ENCODE measurements around the gene IL17RC.
A peak's percentile ranks its signal among the peaks of the same experiment; 100 is the strongest.

Gene IL17RC

DNA sequence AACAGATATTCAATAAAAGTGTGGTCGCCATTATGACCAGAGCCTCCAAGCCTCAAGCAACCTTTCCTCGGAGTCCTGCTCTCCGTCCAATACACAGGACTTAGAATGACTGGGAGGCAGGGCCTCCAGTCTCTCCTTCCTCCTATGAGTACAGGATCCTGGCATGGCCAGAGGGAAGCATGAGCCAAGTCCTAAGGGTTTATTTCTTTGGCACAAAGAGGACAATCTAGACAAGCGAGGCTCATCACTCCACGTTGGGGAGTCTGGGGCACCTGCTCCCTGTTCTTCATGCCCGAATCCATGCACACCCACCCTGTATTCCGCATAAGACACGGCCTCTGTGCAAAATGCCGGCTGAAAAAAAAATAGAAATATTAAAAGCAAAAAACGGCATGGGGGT is 28.5 kb downstream of the IL17RC start:
- no peak overlapping the region for H3K4me3 ChIP-seq (ENCODE audit: low read depth, low read length)
- TF ChIP-seq, protein P1, sequence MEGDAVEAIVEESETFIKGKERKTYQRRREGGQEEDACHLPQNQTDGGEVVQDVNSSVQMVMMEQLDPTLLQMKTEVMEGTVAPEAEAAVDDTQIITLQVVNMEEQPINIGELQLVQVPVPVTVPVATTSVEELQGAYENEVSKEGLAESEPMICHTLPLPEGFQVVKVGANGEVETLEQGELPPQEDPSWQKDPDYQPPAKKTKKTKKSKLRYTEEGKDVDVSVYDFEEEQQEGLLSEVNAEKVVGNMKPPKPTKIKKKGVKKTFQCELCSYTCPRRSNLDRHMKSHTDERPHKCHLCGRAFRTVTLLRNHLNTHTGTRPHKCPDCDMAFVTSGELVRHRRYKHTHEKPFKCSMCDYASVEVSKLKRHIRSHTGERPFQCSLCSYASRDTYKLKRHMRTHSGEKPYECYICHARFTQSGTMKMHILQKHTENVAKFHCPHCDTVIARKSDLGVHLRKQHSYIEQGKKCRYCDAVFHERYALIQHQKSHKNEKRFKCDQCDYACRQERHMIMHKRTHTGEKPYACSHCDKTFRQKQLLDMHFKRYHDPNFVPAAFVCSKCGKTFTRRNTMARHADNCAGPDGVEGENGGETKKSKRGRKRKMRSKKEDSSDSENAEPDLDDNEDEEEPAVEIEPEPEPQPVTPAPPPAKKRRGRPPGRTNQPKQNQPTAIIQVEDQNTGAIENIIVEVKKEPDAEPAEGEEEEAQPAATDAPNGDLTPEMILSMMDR (IDR thresholded peaks at IDR 0.05; ENCODE audit: low read depth, low read length, missing control alignments), result no peak
- DNase-seq (ENCODE audit: low read depth), result no peak
- in situ Hi-C loops (cut with HindIII; ENCODE audit: low sequenced_read_pairs), result no loop called here

DNA sequence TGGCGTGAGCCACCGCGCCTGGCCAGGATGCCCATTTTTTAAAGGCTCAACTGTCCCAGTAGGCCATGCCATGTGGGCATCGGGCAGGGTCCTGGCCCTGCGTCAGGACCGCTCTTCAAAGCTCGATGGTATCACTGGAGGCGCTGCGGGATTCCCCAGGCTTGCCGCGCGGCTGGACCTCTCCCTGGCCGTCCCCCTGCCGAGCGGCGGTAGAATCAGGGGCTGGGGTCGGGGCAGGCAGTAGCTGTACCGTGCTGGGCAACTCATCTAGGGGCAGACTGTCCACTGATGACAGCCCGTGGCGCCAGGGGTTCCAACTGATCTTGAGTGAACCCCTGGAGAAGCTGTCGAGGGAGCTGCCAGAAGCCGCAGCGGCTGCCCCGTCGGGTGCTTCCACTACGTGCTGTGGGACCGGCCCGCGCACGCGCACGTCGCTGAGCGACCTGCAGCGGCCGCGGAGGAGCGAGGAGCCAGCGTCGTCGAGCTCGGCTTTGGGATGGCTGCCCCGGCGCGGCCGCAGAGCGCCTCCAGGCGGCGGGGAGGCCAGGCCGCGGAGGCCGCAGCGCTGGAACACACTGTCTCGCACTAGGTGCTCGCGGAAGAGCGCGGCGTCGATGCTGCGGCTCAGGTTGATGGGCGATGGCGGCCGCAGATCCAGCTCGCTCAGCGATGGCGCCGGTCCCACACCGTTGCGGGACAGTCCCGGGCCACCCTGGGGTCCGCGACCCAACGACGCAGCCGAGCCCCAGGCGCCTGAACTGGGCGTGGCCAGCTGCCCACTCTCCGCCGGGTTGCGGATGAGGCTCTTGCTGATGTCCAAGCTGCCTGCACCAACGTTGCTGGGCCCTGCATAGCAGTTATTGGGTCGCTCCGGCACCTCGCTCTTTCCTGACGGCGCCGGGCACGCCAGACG is 29.5 kb downstream of the IL17RC start:
- peak; percentile 63 for DNase-seq (ENCODE audit: low read depth)
- H3K4me3 ChIP-seq (ENCODE audit: low read depth, low read length), result peak overlapping the region; percentile 51
- TF ChIP-seq, protein P1 (IDR thresholded peaks at IDR 0.05; ENCODE audit: low read depth, low read length, missing control alignments), result peak; percentile 63
- in situ Hi-C loops (cut with HindIII; ENCODE audit: low sequenced_read_pairs), result no loop called here

DNA sequence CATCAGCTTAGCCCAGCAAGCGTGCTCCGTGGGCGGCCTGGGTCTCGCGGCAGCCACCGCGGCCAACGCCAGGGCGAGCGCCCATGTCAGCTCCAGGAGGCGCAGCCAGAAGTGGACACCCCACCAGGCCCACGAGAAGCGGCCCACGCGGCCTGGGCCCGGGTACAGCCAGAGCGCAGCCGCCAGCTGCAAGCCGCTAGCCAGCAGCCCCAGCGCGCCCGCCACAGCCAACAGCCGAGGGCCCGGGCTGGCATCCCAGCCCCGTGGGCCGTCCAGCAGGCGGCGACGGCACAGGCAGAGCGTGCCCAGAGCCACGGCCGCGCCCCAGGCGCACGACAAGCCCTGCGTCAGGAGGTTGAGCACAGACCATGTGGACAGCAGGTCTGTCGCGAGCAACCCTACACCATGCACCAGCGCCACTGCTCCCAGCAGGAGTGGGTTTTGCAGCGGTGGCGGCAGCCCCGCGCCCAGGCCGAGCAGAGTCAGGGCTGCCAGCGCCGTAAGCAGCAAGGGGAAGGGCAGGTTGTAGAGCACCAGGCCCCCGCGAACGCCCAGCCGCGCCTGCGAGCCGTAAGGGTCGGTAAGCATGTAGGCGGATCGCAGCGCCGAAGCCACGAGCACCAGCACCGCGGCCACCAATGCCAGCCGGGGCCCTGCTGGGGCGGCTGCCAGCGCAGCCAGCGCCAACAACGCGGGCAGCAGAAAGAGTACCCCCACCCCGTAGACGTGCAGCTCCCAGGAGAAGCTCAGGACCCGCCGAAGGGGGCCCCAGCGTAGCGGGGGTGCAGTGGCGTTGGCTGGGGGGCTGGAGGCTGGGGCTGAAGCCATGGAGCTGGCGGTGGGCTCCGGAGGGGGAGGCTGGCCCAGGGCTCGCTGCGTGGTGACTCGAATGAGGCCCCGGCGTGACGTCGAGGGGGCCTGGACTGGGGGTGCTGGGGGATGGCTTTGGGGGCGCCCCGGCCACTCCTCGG is 30.4 kb downstream of the IL17RC start:
- in situ Hi-C loops (cut with HindIII; ENCODE audit: low sequenced_read_pairs), result no loop called here
- no peak for DNase-seq (ENCODE audit: low read depth)
- TF ChIP-seq, protein P1 (IDR thresholded peaks at IDR 0.05; ENCODE audit: low read depth, low read length, missing control alignments), result peak; percentile 63
- H3K4me3 ChIP-seq (ENCODE audit: low read depth, low read length), result peak overlapping the region; percentile 51

DNA sequence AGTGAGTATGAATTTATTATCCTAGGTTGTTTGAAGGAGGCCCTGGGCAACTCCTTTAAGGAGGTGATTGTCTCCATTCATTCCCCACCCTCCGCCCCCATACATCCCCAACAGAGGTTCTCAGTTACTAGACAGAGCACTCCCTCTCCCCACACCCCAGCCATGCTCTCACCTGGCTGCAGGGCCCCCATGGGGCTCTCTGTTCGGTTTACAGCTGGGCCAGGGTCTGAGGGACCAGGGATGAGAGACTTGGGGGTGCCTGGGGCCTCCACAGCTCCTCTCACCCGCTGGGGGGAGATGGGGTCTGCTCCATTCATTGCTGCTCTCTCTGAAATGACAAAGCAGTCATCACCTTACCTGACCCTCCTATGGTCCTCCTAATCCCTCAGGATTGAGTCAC is 31.7 kb downstream of the IL17RC start:
- in situ Hi-C loops (cut with HindIII; ENCODE audit: low sequenced_read_pairs), result no loop called here
- no peak for DNase-seq (ENCODE audit: low read depth)

DNA sequence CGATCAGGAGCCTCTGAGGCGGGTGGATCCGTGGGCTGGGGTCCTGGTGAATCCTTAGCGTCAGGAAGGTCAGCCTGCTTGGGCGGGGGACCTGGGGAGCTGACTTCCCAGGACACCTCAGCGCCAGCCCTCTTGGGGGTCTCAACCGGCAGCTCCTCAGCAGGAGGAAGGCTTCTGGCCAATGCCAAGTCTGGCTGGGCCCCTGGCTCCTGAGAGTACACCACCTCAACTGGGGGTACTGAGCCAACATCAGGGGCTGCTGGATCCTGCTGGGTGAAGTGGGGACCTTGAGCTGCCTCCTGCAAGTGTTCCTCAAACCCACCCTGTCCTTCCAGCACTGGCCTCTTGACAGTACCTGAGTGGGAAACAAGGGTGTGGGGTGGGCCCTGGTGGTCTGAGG is 32.2 kb downstream of the IL17RC start:
- DNase-seq (ENCODE audit: low read depth), result no peak
- no peak overlapping the region for H3K4me3 ChIP-seq (ENCODE audit: low read depth, low read length)
- TF ChIP-seq, protein P1 (IDR thresholded peaks at IDR 0.05; ENCODE audit: low read depth, low read length, missing control alignments), result no peak
- in situ Hi-C loops (cut with HindIII; ENCODE audit: low sequenced_read_pairs), result no loop called here

More for the DNA sequence above, 31.7 kb downstream of the IL17RC start:
- TF ChIP-seq, protein P1 (IDR thresholded peaks at IDR 0.05; ENCODE audit: low read depth, low read length, missing control alignments), result no peak
- H3K4me3 ChIP-seq (ENCODE audit: low read depth, low read length), result no peak overlapping the region

DNA sequence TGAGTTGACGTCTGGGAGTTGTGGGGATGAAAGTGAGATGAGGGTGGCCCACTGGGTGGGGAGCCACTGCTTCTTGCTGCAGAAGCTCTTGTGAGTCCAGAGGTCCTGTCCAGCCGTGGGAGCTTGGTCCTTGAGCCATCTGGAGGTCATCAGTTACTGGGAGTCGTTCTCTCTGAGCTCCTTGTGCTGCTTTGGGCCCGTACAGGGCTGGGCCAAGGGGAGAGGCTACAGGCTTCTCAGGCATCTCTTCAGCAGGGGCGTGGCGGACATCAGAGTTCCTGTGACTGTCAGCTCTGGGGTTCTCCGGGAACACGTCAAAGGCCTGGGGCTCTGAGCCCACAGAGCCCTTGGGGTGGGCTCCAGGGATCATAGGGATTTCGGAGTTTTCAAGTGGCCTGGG is 32.7 kb downstream of the IL17RC start:
- no peak for DNase-seq (ENCODE audit: low read depth)
- TF ChIP-seq, protein P1 (IDR thresholded peaks at IDR 0.05; ENCODE audit: low read depth, low read length, missing control alignments), result no peak
- no peak overlapping the region for H3K4me3 ChIP-seq (ENCODE audit: low read depth, low read length)
- in situ Hi-C loops (cut with HindIII; ENCODE audit: low sequenced_read_pairs), result no loop called here
